IPS-11a (cell line): ENCODE measurements around the gene BAG5.
"Not testable (repeated sequence)": the region's sequence is repeated elsewhere in the genome, so short reads cannot be mapped to it uniquely, and the experiment has no call there.

Experiments used
- H3K4me3 ChIP-seq: one replicate; pipeline ENCODE4 v1.5.1; 2013; ENCODE audit warnings: low read depth, low read length, control low read depth

The BAG5 gene

DNA sequence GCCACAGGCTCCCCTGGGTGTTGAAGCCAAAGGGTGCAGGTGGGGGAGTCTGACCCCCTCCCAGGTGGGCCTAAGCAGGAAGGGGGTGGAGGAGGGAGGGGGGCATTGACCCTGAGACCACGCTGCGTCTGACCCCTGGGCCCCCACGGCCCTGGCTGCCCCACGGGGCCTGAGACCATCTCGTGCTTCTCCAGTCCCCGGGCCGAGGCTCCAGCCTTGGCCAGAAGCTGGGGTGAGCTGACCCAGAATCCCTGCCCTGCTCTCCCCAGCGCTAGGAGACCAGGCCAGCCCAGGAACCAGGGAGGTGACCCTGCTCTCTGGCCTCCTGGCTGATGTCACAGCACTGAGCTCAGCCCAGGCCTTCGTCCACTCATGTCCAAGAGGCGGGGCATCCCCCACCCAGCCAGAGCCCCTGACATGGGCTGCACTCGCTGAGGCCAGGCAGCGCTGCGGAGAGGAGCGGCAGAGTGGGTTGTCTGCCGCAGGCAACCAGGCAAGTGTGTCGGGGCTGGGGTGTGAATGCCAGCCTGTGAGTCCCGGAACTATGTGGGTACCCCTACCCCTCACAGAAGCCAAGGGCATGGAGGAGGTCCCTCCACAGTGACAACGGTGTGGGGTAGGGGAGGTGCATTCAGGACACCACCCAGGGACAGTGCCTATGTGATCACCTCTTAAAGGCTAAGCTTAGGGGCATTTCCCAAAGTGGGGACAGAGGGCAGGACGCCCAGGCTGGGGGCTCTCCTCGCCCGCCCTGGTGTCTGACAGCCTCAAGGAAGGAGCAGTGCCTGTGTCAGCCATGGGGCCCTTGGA lies 27.2 kb downstream of the BAG5 start:
- H3K4me3 ChIP-seq: no peak overlapping the region

DNA sequence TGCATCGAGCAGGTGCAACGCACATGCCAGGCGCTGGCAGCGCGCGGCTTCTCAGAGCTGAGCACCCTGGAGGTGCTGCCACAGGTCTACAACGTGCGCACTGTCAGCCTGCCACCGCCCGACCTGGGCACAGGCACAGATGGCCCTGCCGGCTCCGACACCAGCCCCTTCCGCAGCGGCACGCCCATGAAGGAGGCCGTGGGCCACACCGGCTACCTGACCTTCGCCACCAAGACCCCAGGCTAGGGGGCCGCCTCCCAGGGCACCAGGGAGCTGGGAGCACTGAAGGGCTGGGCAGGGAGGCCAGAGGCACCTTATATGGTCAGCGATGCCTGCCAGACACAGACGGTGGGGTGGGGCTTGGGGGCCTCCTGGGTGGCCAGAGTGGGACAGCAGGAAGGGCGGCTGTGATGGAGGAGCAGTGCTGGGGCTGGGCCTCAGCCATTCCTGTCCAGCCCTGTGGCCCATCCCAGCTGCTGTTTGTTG lies 27.8 kb downstream of the BAG5 start:
- no peak overlapping the region for H3K4me3 ChIP-seq

DNA sequence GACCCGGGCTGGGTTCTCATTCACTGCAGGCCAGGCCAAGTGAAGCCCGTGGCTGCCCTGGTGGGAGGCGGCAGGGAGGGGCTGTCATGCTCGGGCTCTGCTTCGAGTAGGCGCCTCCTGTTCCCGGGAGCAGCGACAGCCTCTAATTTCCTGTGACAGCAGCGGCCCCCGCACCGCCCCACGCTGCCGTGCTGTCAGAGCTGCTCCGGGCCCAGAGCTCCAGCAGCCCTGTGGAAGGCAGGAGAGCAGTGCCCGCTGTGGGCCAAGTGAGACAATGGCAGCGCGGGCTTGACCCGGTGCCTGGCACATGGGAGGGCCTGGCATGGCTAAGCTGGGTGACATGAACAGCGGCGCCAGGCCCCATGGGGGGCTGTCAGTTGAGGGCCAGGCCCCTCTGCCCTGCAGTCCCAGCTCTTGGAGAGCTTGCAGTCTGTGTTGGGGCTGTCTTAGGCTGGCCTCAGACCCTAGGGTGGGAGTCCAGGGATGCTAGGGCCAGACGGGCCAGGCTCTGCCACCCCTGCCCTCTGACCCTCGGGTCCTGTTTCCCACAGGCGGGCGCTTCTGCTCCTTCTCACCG lies 28.4 kb downstream of the BAG5 start:
- no peak overlapping the region for H3K4me3 ChIP-seq

DNA sequence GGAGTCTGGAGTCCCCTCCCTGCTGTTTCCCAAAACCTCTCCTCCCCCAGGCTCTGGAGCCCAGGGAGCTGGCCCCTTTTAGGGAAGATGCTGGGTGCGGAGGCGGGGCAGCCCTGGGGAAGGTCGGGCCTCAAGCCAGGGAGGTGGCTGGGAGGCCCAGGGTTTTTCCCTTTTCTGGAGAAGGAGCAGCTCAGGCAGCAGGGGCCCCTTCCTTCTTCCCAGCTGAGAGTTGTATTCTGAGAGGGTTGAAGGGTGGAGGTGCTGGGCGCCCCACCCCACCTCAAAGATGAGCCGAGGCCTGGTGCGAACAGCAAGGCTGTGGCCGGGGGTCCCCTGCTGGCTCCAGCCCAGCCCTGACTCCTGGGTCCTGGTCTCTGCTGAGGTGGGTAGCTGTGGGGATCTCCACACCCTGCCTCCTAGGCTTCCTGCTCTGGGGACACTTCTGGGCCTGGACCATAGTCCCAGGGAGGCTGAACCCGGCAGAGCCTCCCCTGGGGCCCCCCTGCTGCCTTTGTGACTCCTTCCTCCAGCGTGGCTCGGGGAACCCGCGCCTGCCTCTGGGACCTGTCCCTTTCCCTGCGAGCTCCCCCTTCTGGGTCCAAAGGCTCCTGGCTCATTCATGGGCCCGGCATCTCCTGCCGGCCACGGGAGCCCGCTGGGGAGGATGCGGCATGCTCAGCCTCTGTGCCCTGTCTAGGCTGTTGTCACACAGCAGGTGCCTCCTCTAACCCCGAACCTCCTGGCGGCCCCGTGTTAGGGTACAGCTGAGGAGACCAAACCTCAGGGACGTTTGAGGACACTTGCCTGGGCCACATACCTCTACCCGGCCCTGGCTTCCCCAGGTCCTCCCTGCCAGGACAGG lies 29.1 kb downstream of the BAG5 start:
- no peak overlapping the region for H3K4me3 ChIP-seq

DNA sequence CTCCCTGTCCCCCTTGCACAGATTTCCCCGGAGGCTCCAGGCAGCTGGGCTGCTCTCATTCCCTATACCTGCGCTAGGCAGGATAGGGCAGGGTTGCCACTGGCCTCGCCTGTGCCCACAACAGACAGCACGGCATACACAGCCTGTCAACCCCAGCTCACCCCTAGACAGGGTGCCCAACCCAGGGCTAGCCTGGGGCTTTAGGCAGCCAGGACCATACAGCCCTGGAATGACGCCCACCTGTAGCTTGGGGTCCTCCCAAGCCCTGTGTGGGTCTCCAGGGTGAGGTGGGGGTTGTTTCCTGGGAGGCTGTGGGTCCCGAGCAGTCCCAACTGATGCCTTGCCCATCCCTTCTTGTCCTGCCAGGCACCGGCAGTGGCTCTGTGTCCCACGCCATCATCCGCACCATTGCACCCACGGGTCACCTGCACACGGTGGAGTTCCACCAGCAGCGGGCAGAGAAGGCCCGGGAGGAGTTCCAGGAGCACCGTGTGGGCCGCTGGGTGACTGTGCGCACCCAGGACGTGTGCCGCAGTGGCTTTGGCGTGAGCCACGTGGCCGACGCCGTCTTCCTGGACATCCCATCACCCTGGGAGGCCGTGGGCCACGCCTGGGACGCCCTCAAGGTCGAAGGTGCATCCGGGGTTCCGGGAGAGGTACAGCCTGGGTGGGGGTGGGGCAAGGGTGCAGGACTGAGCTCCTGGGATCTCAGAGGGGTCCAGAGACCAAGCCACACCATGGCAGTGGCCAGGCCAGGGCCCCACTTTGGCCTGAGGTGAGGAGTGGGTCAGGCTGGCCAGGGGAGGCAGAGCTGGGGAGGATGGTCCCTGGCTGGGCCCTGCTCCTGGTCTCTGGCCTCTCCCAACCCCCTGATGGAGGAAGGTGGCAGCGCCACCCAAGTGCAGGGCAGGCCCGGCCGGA lies 30.0 kb downstream of the BAG5 start:
- H3K4me3 ChIP-seq: no peak overlapping the region

DNA sequence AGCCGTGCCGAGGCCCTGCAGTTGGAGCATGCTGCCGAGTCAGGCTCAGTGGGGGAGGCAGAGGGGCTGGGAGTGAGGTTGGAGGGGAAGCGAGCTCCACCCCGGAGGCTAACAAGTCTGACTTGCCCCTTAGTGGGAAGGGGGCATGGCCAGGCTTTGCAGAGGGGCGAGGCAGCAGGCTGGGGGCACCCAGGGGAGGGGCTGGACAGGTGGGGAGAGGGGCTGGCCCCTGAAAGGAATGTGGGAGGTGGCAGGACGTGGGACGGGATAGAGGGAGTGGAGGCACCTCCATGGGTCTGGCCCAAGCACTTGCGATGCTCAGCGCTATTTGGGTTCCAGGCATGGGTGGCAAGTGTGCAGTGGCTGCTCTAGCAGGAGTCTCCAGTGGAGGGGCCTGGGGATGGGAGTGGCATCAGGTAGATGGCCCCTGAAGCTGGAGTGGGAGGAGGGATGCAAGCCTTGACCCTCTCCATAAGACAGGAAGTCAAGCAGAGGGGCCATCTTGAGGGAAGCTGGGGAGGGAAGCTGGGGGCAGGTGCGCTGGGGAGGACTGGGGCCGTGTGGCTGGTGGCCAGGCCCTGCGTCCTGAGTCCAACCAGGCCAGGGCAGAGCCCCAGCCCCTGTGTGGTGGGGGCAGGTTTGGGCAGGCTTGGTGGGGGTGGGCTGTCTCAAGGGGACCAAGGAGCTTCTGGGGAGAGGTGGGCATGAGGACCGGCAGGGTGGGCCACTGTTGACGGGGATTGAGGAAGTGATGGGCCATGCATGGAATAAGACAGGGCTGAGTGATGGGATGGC lies 30.8 kb downstream of the BAG5 start:
- H3K4me3 ChIP-seq: no peak overlapping the region

DNA sequence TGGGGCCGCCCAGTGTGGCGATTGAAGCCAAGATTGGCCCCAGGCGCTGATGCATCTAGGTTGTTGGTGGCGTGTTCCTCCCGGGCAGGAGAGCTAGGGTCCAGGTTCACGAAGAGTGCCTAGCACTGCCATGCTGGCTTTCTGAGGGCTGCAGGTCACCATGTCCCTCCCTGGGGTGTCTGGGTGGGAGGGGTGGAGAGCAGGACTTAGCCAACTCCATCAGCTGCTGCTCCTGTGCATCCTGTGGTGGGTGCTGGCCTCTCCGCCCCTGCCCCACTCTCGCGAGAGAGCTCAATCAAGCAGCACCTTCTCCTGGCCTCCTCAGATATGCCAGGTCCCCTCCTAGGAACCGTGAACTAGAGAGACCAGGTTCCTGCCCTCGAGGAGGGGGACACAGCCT lies 31.6 kb downstream of the BAG5 start:
- no peak overlapping the region for H3K4me3 ChIP-seq

DNA sequence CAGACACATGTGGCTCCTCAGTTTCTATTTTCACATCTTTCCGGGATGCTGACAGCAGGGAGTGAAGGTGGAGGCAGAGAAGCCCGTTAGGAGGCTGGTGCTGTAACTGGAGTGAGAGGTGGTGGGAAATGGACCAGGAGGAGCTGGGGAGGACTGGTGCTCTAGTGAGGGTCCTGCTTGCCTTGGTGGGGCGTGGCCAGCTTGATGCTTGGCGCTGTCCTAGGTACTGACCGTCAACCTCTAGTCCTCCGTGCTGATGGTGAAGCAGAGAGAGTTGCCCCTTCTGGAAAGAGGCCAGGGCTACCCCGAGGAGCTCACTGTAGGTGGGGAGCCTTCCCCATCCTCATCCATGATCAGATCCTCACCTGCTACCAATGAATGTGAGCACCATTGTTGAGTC lies 32.1 kb downstream of the BAG5 start:
- H3K4me3 ChIP-seq: no peak overlapping the region

DNA sequence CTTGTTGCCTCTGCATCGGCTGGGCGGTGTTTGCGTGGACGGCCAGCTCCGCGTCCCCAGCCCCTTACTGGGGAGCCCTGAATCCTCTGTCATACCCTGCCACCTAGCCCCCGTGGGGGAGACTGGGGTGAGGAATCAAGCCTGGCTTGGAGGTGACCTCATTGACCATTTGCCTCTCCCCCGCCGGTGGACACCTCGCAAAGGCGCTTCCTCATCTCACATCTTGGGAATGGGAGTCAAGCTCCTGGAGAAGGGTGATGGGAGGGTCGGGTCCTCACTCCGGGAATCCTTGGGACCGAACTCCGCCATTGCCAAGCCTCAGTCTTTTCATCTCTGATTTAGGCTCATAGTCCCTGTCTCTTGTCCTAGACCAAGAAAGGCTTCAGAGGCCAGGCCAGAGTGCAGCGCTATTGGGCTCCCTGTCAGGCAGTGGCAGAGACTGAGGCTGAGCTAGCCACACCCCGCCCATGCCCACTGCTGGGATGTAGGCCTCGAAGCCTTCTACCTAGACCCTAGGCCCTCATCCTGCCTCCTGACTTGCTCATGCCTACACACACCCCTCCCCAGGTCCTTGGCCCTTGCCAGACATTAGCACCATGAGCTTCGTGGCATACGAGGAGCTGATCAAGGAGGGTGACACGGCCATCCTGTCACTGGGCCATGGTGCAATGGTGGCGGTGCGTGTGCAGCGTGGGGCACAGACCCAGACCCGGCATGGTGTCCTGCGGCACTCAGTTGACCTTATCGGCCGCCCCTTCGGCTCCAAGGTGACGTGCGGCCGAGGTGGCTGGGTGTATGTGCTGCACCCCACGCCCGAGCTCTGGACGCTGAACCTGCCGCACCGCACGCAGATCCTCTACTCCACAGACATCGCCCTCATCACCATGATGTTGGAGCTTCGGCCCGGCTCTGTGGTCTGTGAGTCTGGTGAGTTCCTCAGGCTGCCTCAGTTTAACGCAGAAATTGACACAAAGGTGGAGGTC lies 32.8 kb downstream of the BAG5 start:
- H3K4me3 ChIP-seq: peak overlapping the region; percentile 98

DNA sequence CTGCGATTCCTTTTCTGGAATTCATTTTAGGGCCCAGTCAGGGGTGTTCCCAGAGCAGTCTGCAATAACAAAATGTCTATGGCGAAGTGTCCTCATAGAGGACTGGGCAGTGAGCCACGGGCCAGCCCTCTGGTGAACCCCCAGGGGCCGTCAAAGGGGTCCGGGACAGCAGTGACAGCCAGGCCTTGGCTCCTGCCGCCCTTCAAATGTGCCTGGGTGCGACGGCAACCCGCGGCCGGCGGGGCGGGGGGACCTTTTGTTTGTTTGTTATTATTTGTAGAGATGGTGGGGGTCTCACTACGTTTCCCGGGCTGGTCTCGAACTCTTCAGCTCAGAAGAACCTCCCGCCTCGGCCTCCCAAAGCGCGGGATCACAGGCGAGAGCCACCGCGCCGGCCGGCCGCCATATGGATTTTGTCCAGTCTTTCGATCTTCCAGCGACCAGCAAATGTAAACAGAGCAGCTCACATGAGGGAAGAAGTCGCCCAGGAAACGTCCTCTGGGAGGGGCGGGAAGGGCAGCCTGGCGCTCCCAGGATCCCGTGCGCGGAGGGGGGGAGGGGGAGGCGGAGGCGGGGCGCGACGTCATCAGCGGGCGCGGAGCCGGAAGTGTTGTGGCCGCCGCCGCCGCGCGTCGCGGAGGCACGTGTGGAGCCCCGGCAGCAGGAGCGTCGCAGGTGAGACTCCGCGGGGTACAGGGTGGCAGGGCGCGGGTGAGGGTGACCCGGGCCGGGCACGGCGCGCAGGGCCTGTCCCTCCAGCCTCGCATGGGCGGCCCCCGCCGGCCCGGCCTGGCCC lies 33.7 kb downstream of the BAG5 start, which contains the start of gene TRMT61A:
Gene TRMT61A, plus strand, starts transcription at position 610 of the 796 bp plus-strand sequence. CDS start 783 bp downstream, outside the sequence.
- H3K4me3 ChIP-seq: peak within 1 kb of the TSS; percentile 98

DNA sequence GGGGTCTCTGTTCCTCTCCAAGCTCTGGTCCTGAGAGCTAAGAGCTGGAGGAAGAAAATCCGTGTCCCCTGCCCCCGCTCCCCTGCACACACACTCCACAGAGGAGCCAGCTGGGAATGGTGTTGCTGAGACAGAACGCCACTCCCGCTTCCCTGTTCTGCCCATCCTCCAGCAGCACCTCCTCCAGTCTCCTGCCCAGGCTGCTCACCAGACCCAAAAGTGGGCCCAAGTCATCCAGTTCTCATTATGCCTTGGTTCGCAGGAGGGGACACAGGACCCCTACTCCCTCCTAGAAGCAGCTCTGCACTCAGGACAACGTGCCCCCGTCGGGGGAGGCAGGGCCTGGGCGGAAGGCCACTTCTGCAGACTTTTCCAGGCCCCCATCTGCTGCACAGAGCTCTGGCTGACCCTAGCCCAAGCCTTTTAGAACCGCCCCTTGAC lies 34.3 kb downstream of the BAG5 start:
- H3K4me3 ChIP-seq: peak overlapping the region; percentile 98

DNA sequence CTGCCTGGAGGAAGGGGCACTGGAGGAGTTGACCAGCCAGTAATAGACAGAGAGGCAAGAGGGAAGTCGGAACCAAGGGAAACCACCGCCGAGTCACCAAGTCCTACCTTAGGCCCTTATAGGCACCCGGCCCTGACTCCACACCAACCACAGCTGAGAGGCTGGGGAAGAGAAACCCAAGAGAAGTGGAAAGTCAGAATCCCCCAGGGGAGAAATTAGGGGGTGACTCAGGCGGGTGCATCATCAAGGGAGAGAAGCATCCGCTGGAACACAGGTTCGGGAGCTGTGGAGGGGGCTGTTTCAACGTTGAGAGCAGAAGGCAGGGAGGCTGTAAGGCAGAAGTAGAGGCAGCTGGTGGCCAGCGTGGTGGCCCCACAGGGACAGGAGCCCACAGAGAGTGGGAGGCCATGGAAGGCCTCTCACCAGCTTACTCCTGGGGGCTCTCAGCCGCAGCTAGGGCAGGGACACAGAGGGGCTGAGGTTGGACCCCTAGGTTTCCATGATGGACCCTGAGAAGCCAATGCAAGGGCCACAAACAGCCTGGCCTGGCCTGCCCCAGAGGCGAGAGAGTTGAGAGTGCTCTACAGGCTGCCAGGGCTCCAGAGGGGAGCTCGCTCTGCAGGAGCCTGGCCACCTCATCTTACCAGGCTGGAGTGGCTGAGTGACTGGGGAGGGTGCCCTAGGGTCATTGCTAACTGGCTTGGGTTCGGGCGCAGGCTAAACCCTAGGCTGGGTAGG lies 34.9 kb downstream of the BAG5 start:
- H3K4me3 ChIP-seq: no peak overlapping the region

DNA sequence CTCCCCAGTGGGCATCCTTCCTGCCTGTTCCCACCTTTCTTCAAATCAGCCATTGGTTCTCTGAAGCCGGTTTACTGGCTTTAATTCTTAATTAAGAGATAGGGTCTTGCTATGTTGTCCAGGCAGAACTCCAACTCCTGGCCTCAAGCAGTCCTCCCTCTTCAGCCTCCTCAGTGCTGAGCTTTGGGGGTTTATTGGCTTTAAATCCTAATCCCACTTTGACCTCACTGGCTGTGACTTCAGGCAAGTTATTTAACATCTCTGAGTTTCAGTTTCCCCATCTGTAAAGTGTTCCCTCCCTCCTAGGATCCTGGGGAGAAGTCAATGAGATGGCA lies 35.6 kb downstream of the BAG5 start:
- no peak overlapping the region for H3K4me3 ChIP-seq

DNA sequence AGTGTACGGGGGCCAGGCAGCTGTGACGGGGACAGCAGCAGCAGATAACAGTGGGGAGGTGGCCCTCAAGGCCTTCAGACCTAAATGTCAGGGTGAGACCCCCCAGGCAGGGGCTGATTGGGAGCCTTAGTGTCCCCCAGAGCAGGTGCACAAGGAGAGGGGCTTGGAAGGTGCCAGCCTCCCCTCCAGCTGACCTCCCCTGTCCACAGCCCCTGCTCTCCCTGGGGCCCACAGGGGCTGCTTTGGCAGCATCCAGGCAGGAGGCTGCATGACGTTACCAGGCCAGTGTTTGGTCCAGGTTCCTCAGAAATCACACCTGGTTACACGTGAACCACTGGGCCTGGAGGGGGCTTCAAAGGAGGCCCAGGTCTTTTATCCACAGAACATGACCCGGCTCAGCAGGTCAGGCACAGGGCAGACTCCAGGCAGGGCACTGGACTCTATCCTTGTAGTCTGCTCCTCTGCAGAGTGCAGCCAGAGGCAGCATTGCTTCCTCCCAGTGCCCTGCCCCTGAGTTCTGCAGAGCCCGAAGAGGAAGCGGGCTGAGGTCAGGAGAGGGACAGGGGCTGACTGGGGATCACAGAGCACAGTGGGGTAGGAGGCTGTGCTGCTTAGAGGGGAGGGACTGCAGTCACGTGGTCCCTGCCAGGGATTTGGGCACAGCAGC lies 36.1 kb downstream of the BAG5 start:
- H3K4me3 ChIP-seq: no peak overlapping the region

DNA sequence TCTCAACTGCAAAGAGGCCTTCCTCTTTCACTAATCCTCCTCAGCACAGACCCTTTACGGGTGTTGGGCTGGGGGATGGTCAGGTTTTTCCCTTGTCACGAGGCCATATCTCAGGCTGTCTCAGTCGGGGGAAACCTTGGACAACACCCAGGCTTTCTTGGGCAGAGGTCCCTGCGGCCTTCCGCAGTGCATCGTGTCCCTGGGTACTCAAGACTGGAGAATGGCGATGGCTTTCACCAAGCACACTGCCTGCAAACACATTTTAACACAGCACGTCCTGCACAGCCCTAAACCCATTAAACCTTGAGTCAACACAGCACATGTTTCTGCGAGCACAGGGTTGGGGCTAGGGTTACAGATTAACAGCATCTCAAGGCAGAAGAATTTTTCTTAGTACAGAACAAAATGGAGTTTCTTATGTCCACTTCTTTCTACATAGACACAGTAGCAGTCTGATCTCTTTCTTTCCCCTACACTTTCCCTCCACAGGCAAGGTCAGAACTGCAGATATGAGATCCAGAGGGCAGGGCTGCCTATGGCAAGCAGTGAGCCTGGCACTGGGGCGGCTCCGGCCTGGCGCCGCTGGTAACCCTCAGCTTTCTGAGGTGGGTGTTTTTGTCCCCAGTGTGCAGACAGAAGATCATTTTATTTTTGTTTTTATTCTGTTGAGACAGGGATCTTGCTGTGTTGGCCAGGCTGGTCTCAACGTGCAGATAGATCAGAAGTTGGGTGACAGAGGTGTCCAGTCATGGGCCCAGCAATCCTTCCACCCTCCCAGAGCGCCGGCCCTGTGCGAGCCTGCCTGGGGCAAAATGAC lies 36.8 kb downstream of the BAG5 start:
- not testable (repeated sequence) for H3K4me3 ChIP-seq
